WTC11 (cell line): ENCODE data around the gene PCBP3. TPM values are rescaled to one million over a fixed set of nuclear protein-coding genes. Genes with fewer than 3 reads are reported as not detected.

ENCODE experiments used
- ATAC-seq: fragments of 200-7000 bp; cut with Tn5 transposase; 2 replicates; pipeline ENCODE4 v1.10.0; 2021; ENCODE audit warnings: mild to moderate bottlenecking, moderate library complexity
- CTCF ChIA-PET: fragments of 300-600 bp; sonication (Branson Sonifier 250); formaldehyde crosslinking; loops from one replicate; lab custom pipeline; 2021; ENCODE audit warnings: antibody characterized with exemption; lab: Charles Lee
- POLR2A ChIA-PET: fragments of 350-600 bp; sonication (Branson Sonifier 250); formaldehyde crosslinking; loops from one replicate; lab custom pipeline; 2021; ENCODE audit warnings: antibody characterized with exemption; lab: Charles Lee
- DNase-seq: peaks from one replicate; pipeline ENCODE4 v3.0.0; 2021; ENCODE audit warnings: low spot score
- H3K27ac Mint-ChIP-seq: 2 replicates; pipeline ENCODE4 v1.8.0; 2021; ENCODE audit warnings: mixed read lengths
- H3K27me3 Mint-ChIP-seq: 2 replicates; pipeline ENCODE4 v1.8.0; 2021; ENCODE audit warnings: low read depth, mild to moderate bottlenecking, moderate library complexity, mixed read lengths
- H3K36me3 Mint-ChIP-seq: 2 replicates; pipeline ENCODE4 v1.8.0; 2021; ENCODE audit warnings: mixed read lengths
- H3K4me1 Mint-ChIP-seq: 2 replicates; pipeline ENCODE4 v1.8.0; 2022; ENCODE audit warnings: mixed read lengths
- H3K4me3 Mint-ChIP-seq: 2 replicates; pipeline ENCODE4 v1.8.0; 2021; ENCODE audit warnings: mild to moderate bottlenecking, moderate library complexity, mixed read lengths
- H3K9me3 Mint-ChIP-seq: 2 replicates; pipeline ENCODE4 v1.8.0; 2021; ENCODE audit warnings: mixed read lengths
- AR ChIP-seq: fragments of 250-450 bp; sonication (Bioruptor Pico); IDR thresholded peaks from 2 replicates; pipeline ENCODE4 v1.9.0; 2021; ENCODE audit warnings: mild to moderate bottlenecking
- CREB1 ChIP-seq: sonication (generic); formaldehyde crosslinking; IDR thresholded peaks from 2 replicates; pipeline ENCODE4 v1.8.0; 2023; ENCODE audit warnings: mild to moderate bottlenecking, missing genetic modification reagents
- CREM ChIP-seq: sonication (generic); formaldehyde crosslinking; IDR thresholded peaks from 2 replicates; pipeline ENCODE4 v1.8.1; 2022; ENCODE audit warnings: mild to moderate bottlenecking, missing genetic modification reagents, moderate library complexity
- FOXJ3 ChIP-seq: sonication (generic); formaldehyde crosslinking; IDR thresholded peaks from 2 replicates; pipeline ENCODE4 v1.9.0; 2021; ENCODE audit warnings: missing genetic modification reagents, mild to moderate bottlenecking, borderline replicate concordance
- FOXP4 ChIP-seq: sonication (generic); formaldehyde crosslinking; IDR thresholded peaks from 2 replicates; pipeline ENCODE4 v1.8.0; 2022; ENCODE audit warnings: mild to moderate bottlenecking, missing genetic modification reagents
- GRHL2 ChIP-seq: fragments of 250-450 bp; sonication (Bioruptor Pico); IDR thresholded peaks from 2 replicates; pipeline ENCODE4 v1.8.0; 2022; ENCODE audit warnings: mild to moderate bottlenecking, moderate library complexity; ENCODE audit not compliant: insufficient replicate concordance, severe bottlenecking
- HMGA2 ChIP-seq: fragments of 250-450 bp; sonication (Bioruptor Pico); IDR thresholded peaks from 2 replicates; pipeline ENCODE4 v1.4.0; 2021; ENCODE audit warnings: mild to moderate bottlenecking, moderate library complexity
- IRF1 ChIP-seq: sonication (generic); formaldehyde crosslinking; IDR thresholded peaks from 2 replicates; pipeline ENCODE4 v1.8.0; 2023; ENCODE audit warnings: missing genetic modification reagents
- MYBL2 ChIP-seq: sonication (generic); formaldehyde crosslinking; IDR thresholded peaks from 2 replicates; pipeline ENCODE4 v1.8.1; 2023; ENCODE audit warnings: mild to moderate bottlenecking, moderate library complexity, missing genetic modification reagents
- NFATC4 ChIP-seq: fragments of 250-450 bp; sonication (Bioruptor Pico); IDR thresholded peaks from 2 replicates; pipeline ENCODE4 v1.9.0; 2021; ENCODE audit warnings: mild to moderate bottlenecking
- NR2C2 ChIP-seq: sonication (generic); formaldehyde crosslinking; IDR thresholded peaks from 2 replicates; pipeline ENCODE4 v1.8.0; 2022; ENCODE audit warnings: mild to moderate bottlenecking, missing genetic modification reagents
- SP1 ChIP-seq: sonication (generic); formaldehyde crosslinking; conservative IDR thresholded peaks from 2 replicates; pipeline ENCODE4 v1.8.1; 2022; ENCODE audit warnings: missing genetic modification reagents
- ZBTB21 ChIP-seq: sonication (generic); formaldehyde crosslinking; IDR thresholded peaks from 2 replicates; pipeline ENCODE4 v1.8.1; 2023; ENCODE audit warnings: mild to moderate bottlenecking, missing genetic modification reagents, borderline replicate concordance
- ZBTB43 ChIP-seq: sonication (generic); formaldehyde crosslinking; IDR thresholded peaks from 2 replicates; pipeline ENCODE4 v1.8.1; 2023; ENCODE audit warnings: mild to moderate bottlenecking, missing genetic modification reagents
- ZNF121 ChIP-seq: sonication (generic); formaldehyde crosslinking; IDR thresholded peaks from 2 replicates; pipeline ENCODE4 v1.8.0; 2023; ENCODE audit warnings: missing genetic modification reagents
- ZNF425 ChIP-seq: fragments of 250-450 bp; sonication (Bioruptor Pico); conservative IDR thresholded peaks from 2 replicates; pipeline ENCODE4 v1.9.0; 2021; ENCODE audit warnings: mild to moderate bottlenecking
- total RNA-seq: library from RNA; stranded (reverse); gene quantifications from 3 replicates; pipeline ENCODE4 v1.2.3, GENCODE V29; 2021
- TF ChIP-seq, protein P1 (sequence below): sonication (generic); formaldehyde crosslinking; IDR thresholded peaks from 2 replicates; pipeline ENCODE4 v1.8.1; 2023; ENCODE audit warnings: mild to moderate bottlenecking, missing genetic modification reagents, borderline replicate concordance

The PCBP3 gene
- total RNA-seq, 1 experiment from 2014 or later = 8.5 TPM

GRCh38 chr21:45853703-45854342 lies 210.3 kb downstream of the PCBP3 start (continued):
- TF ChIP-seq, protein P1, sequence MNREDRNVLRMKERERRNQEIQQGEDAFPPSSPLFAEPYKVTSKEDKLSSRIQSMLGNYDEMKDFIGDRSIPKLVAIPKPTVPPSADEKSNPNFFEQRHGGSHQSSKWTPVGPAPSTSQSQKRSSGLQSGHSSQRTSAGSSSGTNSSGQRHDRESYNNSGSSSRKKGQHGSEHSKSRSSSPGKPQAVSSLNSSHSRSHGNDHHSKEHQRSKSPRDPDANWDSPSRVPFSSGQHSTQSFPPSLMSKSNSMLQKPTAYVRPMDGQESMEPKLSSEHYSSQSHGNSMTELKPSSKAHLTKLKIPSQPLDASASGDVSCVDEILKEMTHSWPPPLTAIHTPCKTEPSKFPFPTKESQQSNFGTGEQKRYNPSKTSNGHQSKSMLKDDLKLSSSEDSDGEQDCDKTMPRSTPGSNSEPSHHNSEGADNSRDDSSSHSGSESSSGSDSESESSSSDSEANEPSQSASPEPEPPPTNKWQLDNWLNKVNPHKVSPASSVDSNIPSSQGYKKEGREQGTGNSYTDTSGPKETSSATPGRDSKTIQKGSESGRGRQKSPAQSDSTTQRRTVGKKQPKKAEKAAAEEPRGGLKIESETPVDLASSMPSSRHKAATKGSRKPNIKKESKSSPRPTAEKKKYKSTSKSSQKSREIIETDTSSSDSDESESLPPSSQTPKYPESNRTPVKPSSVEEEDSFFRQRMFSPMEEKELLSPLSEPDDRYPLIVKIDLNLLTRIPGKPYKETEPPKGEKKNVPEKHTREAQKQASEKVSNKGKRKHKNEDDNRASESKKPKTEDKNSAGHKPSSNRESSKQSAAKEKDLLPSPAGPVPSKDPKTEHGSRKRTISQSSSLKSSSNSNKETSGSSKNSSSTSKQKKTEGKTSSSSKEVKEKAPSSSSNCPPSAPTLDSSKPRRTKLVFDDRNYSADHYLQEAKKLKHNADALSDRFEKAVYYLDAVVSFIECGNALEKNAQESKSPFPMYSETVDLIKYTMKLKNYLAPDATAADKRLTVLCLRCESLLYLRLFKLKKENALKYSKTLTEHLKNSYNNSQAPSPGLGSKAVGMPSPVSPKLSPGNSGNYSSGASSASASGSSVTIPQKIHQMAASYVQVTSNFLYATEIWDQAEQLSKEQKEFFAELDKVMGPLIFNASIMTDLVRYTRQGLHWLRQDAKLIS (CRISPR knock-in tag) = no peak
- TF ChIP-seq NFATC4 (CRISPR knock-in tag) = no peak

DNA sequence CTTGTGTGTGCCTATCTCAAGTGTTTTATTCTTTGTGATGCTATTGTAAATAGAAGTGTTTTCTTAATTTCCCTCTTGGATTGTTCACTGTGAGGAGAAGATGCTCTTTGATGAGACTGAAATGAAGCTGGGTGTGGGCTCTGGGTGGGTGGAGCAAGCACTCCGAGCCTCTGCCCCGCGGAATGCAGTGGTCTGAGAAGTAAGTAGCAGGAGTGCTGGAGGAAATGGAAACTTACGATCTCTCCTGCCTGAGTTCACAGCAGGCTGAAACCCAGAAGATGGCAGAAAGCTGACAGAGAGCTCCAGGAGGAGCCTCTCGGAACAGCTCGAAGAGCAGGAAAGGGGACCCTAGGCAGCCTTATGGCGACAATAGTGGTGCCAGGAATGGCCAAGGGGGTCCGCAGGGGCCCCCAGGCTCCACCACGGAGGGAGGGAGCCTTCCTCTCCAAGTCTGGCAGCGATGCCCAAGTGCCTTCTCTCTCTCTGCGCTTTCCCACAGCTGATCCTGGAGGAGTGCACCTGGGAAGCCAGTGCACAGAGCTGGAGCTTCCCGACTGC lies 211.2 kb downstream of the PCBP3 start:
- H3K27ac Mint-ChIP-seq = peak overlapping the region; percentile 48
- POLR2A ChIA-PET = no interaction called here
- H3K4me1 Mint-ChIP-seq = peaks cover 38% of the 10 kb centered on the region
- H3K36me3 Mint-ChIP-seq = no peaks in the 10 kb centered on the region
- DNase-seq (no peak), ATAC-seq (peak; percentile 46)
- H3K4me3 Mint-ChIP-seq = no peak overlapping the region
- CTCF ChIA-PET = interaction anchor here (0.8 to 1.5 kb wide), 4 partner anchors 9 to 34 kb away, joined by 3 to 5 read pairs (median 4); no protein-coding TSS in a partner anchor
- TF ChIP-seq SP1 (no peak), MYBL2 (CRISPR knock-in tag) (no peak)
- H3K27me3 Mint-ChIP-seq = peaks cover 2% of the 10 kb centered on the region; the same call in 1 of the 2 replicates
- no peaks in the 10 kb centered on the region for H3K9me3 Mint-ChIP-seq

DNA sequence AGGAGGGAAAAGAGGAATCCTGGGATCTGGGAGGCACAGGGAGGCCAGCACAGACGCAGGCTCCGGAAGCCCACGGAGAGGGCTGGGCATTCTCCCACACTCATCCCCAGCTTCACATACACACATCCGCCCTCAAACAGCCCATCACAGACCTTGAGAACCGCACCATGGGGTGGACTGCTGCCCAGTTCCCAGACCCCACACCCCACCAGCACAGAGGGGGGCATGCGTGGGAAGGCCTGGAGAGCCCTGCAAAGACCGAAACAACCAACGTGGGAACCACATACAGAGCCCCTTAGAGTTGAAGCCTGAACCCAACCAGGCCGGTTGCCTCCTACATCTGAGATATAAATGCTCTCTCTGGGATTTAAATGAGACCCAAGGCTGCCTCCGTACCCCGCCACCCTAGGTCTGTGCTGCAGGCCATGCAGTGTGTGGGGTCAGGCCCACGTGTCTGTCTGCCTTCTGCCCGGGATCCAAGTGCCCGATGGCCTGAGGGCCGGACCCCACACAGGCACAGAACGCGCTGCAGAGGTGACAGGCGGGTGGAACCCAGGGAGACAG lies 211.8 kb downstream of the PCBP3 start:
- ChIA-PET POLR2A (no interaction called here), CTCF (interaction anchor here (0.8 to 1.5 kb wide), 4 partner anchors 8 to 34 kb away, joined by 3 to 5 read pairs (median 4); no protein-coding TSS in a partner anchor)
- Mint-ChIP-seq H3K27me3 (peaks cover 2% of the 10 kb centered on the region; the same call in 1 of the 2 replicates), H3K27ac (0 out of 2 replicates have a peak overlapping the region, but pooled peaks have one; percentile 36), H3K4me3 (no peak overlapping the region), H3K9me3 (no peaks in the 10 kb centered on the region), H3K36me3 (no peaks in the 10 kb centered on the region), H3K4me1 (peaks cover 38% of the 10 kb centered on the region)
- DNase-seq (no peak), ATAC-seq (no peak)
- TF ChIP-seq AR (no peak), CREM (CRISPR knock-in tag) (no peak), ZNF121 (CRISPR knock-in tag) (no peak), ZNF425 (CRISPR knock-in tag) (no peak), CREB1 (CRISPR knock-in tag) (no peak), FOXP4 (CRISPR knock-in tag) (no peak), ZBTB43 (no peak), HMGA2 (CRISPR knock-in tag) (no peak), NR2C2 (CRISPR knock-in tag) (no peak), GRHL2 (CRISPR knock-in tag) (no peak), SP1 (no peak), IRF1 (no peak), FOXJ3 (CRISPR knock-in tag) (no peak), ZBTB21 (CRISPR knock-in tag) (no peak)
